BLaER1 treated with 17β-estradiol and CSF1 and Interleukin-3, amounts not matched to agents 10 nM and 100 nM (cell line): ENCODE measurements around the gene IFTAP.
"Not testable (repeated sequence)": the region's sequence is repeated elsewhere in the genome, so short reads cannot be mapped to it uniquely, and the experiment has no call there.

ENCODE experiments used
- H3K27ac ChIP-seq, 11 experiments: shearing (Covaris generic); formaldehyde crosslinking; 2 replicates each; pipeline ENCODE4 v1.8.1; 2022
- H3K27me3 ChIP-seq, 11 experiments: shearing (Covaris generic); formaldehyde crosslinking; 2 replicates each; pipeline ENCODE4 v1.8.1; 2022
- H3K36me3 ChIP-seq, 11 experiments: shearing (Covaris generic); formaldehyde crosslinking; 2 replicates each; pipeline ENCODE4 v1.8.1; 2022
- H3K4me1 ChIP-seq, 10 experiments: shearing (Covaris generic); formaldehyde crosslinking; 2 replicates each; pipeline ENCODE4 v1.8.1; 2022
- H3K4me2 ChIP-seq, 11 experiments: shearing (Covaris generic); formaldehyde crosslinking; 2 replicates each; pipeline ENCODE4 v1.8.1; 2022
- H3K4me3 ChIP-seq, 10 experiments: shearing (Covaris generic); formaldehyde crosslinking; 2 replicates each; pipeline ENCODE4 v1.8.1; 2022
- H3K9ac ChIP-seq, 11 experiments: shearing (Covaris generic); formaldehyde crosslinking; 2 replicates each; pipeline ENCODE4 v1.8.1; 2022
- H3K9me3 ChIP-seq, 11 experiments: shearing (Covaris generic); formaldehyde crosslinking; replicated peaks in 1 of 11; 2 replicates each; pipeline ENCODE4 v1.8.1; 2022
- H4K20me1 ChIP-seq, 11 experiments: shearing (Covaris generic); formaldehyde crosslinking; 2 replicates each; pipeline ENCODE4 v1.8.1; 2022
- Cebpa-rat ChIP-seq, 11 experiments: shearing (Covaris generic); IDR thresholded peaks; 2 replicates each; pipeline ENCODE4 v1.8.1; 2022

The IFTAP gene, protein sequence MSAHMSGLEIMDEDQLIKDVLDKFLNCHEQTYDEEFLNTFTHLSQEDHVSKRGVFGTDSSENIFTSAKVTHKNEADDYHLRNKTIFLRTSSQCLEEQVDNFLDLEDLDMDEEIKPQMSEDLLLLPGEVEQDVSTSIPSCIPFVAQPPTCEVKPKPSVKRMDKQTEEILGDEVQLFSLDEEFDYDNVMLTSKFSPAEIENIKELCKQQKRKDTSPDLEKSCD

DNA sequence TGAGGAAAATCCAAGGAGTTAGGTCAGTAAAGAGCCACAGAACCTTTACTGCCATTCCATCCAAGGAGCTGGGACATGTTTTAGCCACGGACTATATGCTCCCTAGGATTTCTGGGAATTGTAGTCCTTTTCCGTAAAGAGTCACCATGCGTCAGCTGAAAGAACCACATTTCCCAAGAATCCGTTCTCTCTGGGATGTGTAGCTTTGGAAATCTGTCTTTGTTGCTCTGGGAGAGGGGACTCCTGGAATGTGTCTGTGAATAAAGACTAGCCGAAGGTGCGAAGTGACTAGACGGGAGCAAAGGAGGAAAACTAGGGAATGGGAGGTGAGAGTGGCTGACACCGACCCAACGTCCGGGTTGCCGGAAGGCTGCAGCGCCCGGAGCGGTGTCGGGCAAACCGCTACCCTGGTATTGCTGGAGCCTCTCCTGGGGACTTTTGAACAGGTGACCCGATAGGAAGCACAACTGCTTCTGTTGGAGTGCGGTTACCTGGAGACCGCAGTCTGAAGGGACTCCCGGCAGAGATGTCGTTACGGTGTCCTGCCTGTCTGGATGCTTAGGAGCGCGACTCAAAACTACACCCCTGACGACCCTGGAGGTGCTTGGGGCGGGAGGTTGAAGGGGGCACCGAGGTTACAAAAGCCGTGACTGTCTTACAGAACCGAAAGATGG is at the start of gene IFTAP:
Gene IFTAP (plus strand): TSS at position 187 of the 674 bp plus-strand sequence. CDS start 15,602 bp downstream, outside the sequence.
- peak within 1 kb of the TSS; percentile 53 to 85 (median 72) for H3K9ac ChIP-seq
- peak within 1 kb of the TSS in 10 of 11 experiments; percentile 50 to 81 (median 74); a peak in 19 of 22 replicates for H3K27ac ChIP-seq
- H3K4me3 ChIP-seq = peak within 1 kb of the TSS; percentile 64 to 92 (median 70)
- H3K4me2 ChIP-seq = peak within 1 kb of the TSS; percentile 80 to 97 (median 90)
- H3K9me3 ChIP-seq = peaks cover 0 to 46% (median 0%) of the 10 kb centered on the region in 11 experiments; a peak in 9 of 22 replicates
- no peak for TF ChIP-seq Cebpa-rat (IDR thresholded peaks at IDR 0.05)
- no peaks in the 10 kb centered on the region for H3K27me3 ChIP-seq
- H3K4me1 ChIP-seq = peaks cover 38 to 96% (median 54%) of the 10 kb centered on the region in 10 experiments
- peaks cover 0 to 72% (median 12%) of the 10 kb centered on the region in 11 experiments; a peak in 10 of 22 replicates for H3K36me3 ChIP-seq
- no peaks in the 10 kb centered on the region; a peak in 1 of 22 replicates for H4K20me1 ChIP-seq

DNA sequence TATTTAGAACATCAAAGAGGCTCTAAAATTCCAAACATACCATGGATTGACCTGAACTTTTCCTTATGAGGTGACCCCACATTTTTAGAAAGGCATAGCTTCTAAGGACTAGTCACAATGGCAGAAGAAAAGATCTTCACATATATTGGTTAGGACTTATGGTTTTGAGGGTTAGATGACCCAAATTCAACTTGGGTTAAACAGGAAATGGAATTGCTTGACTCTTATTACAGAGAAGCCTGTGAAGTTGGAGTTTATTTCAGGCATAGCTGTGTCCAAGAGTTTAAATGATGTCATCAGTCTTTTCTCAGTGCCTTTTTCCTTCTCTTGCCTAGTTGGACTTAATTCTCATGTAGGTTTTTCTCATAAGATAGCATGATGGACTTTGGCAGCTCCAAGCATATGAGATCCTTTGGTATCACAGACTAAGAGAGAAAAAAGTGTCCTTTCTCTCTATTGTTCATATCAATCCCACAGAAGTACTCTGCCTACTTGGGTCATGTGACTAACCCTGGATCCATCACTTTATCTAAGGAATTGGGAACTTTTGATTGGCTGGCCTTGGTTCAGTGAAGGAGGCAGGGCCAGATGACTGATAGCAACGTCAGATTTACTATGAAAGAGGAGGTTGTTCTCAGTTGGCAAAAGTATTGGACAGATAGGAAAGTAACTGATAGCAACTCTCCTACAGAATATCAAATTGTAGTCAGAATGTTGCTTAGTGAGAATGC is 43.8 kb upstream of the IFTAP start:
- no peaks in the 10 kb centered on the region for H3K36me3 ChIP-seq
- H4K20me1 ChIP-seq = no peaks in the 10 kb centered on the region
- peaks cover 0 to 24% (median 8%) of the 10 kb centered on the region in 11 experiments; a peak in 11 of 22 replicates for H3K9me3 ChIP-seq
- no peak overlapping the region for H3K4me3 ChIP-seq
- no peaks in the 10 kb centered on the region for H3K4me1 ChIP-seq
- TF ChIP-seq Cebpa-rat (IDR thresholded peaks at IDR 0.05) = no peak
- H3K27ac ChIP-seq = no peak overlapping the region
- H3K27me3 ChIP-seq = no peaks in the 10 kb centered on the region
- no peak overlapping the region for H3K4me2 ChIP-seq
- H3K9ac ChIP-seq = no peak overlapping the region

DNA sequence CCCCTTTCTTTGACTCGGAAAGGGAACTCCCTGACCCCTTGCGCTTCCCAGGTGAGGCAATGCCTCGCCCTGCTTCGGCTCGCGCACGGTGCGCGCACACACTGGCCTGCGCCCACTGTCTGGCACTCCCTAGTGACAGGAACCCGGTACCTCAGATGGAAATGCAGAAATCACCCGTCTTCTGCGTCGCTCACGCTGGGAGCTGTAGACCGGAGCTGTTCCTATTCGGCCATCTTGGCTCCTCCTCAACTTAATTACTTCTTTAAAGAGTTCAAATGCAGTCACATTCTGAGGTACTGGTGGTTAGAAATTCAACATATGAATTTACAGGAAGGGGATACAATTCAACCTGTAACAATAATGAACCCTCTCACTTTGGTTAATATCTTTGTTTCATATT is 36.9 kb upstream of the IFTAP start:
- not testable (repeated sequence) for H3K4me3 ChIP-seq, H3K27me3 ChIP-seq, H4K20me1 ChIP-seq, H3K4me1 ChIP-seq, H3K4me2 ChIP-seq, H3K27ac ChIP-seq, H3K36me3 ChIP-seq, H3K9ac ChIP-seq
- peaks cover 18 to 39% (median 33%) of the 10 kb centered on the region in 11 experiments for H3K9me3 ChIP-seq

DNA sequence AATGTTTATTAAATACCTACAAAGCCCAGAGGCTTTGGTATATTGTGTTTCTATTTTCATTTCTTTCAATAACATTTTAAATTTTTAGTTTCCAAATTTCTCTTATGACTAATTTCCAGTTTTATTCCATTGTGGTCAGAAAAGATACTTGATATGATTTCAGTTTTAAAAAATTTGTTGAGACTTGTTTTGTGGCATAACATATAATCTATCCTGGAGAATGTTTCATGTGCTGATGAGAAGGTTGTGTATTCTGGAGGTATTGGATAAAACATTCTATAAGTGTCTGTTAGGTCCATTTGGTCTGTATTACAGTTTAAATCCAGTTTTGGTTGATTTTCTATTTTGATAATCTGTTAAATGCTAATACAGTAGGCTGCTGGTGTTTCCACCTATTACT is 36.3 kb upstream of the IFTAP start:
- no peak overlapping the region for H3K27ac ChIP-seq
- no peak overlapping the region for H3K4me2 ChIP-seq
- no peaks in the 10 kb centered on the region for H3K4me1 ChIP-seq
- no peak for TF ChIP-seq Cebpa-rat (IDR thresholded peaks at IDR 0.05)
- H3K9me3 ChIP-seq = peaks cover 18 to 39% (median 33%) of the 10 kb centered on the region in 11 experiments
- H4K20me1 ChIP-seq = no peaks in the 10 kb centered on the region
- no peak overlapping the region for H3K9ac ChIP-seq
- H3K36me3 ChIP-seq = peaks cover 0 to 5% (median 0%) of the 10 kb centered on the region in 11 experiments; a peak in 2 of 22 replicates
- no peak overlapping the region for H3K4me3 ChIP-seq
- no peaks in the 10 kb centered on the region for H3K27me3 ChIP-seq

DNA sequence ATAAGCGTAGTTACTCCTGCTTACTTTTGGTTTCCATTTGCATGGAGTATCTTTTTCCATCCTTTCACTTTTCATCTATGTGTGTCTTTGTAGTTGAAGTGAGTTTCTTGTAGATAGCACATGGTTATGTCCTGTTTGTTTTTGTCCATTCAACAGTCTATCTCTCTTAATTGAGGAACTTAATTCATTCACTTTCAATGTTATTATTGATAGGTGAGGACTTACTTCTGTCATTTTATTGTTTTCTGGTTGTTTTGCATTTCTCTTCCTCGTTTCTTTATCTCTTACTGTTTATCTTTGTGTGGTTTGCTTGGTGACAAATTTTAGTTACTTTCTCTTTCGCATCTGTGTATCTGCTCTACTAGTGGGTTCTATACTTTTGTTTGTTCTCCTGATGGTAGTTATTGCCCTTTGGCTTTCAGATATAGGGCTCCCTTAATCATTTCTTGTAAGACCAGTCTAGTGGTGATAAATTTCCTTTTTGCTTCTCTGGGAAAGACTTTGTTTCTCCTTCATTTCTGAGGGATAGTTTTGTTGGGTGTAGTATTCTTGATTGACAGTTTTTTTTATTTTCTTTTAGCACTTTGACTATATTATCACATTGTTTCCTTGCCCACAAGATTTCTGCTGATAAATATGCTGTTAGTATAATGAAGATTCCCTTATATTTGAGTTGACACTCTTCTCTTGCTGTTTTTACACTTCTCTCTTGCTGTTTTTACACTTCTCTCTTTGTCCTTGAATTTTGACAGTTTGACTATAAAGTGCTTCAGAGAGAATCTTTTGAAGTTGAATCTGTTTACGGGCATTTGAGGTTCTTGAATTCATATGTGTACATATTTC is 35.5 kb upstream of the IFTAP start:
- no peak for TF ChIP-seq Cebpa-rat (IDR thresholded peaks at IDR 0.05)
- H3K9me3 ChIP-seq = peaks cover 18 to 39% (median 33%) of the 10 kb centered on the region in 11 experiments
- no peak overlapping the region for H3K9ac ChIP-seq
- H3K4me3 ChIP-seq = no peak overlapping the region
- H4K20me1 ChIP-seq = no peaks in the 10 kb centered on the region
- no peaks in the 10 kb centered on the region for H3K4me1 ChIP-seq
- H3K4me2 ChIP-seq = no peak overlapping the region
- H3K27me3 ChIP-seq = no peaks in the 10 kb centered on the region
- peaks cover 0 to 5% (median 0%) of the 10 kb centered on the region in 11 experiments; a peak in 2 of 22 replicates for H3K36me3 ChIP-seq
- no peak overlapping the region; a peak in 1 of 22 replicates for H3K27ac ChIP-seq

DNA sequence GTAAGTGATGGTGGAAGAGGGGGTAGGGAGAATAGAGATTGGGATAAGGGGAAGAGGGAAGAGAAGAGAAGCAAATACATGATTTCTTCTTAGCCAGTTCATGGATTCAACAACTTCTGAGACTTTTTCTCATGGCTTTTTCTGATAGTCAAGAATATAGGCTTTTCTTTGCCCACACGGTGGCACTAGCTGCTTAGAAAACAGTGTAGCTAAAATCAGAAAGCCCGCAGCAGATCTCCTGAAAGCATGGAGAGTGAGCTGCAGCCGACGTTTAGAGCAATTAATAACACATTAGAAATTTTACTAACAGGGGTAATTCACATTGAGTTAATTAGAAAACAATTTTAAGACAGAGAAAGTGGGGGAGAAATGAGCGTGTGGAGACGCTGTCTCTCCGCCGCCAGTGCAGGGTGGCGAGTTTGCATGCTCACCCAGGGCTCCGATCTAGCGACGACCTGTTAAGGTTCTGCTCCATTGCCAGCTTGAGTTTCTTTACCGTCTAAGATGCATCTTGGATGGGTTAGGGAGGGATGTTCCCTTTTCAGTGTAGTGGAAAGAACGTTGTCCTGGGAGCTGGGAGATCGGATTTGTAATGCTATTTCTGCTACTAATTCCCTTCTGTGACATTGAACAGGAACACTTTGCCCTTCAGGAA is 29.8 kb upstream of the IFTAP start:
- Histone ChIP-seq H3K27me3 (no peaks in the 10 kb centered on the region; a peak in 1 of 22 replicates), H3K4me1 (peaks cover 6 to 49% (median 40%) of the 10 kb centered on the region in 10 experiments; a peak in 18 of 20 replicates), H3K27ac (no peak overlapping the region), H3K4me2 (peak overlapping the region; percentile 74 to 98 (median 86)), H4K20me1 (no peaks in the 10 kb centered on the region), H3K4me3 (peak overlapping the region; percentile 44 to 69 (median 52)), H3K36me3 (peaks cover 0 to 5% (median 0%) of the 10 kb centered on the region in 11 experiments; a peak in 2 of 22 replicates), H3K9ac (peak overlapping the region; percentile 11 to 60 (median 36); a peak in 16 of 22 replicates), H3K9me3 (peaks cover 13 to 18% (median 17%) of the 10 kb centered on the region in 11 experiments)
- TF ChIP-seq Cebpa-rat (IDR thresholded peaks at IDR 0.05) = no peak

DNA sequence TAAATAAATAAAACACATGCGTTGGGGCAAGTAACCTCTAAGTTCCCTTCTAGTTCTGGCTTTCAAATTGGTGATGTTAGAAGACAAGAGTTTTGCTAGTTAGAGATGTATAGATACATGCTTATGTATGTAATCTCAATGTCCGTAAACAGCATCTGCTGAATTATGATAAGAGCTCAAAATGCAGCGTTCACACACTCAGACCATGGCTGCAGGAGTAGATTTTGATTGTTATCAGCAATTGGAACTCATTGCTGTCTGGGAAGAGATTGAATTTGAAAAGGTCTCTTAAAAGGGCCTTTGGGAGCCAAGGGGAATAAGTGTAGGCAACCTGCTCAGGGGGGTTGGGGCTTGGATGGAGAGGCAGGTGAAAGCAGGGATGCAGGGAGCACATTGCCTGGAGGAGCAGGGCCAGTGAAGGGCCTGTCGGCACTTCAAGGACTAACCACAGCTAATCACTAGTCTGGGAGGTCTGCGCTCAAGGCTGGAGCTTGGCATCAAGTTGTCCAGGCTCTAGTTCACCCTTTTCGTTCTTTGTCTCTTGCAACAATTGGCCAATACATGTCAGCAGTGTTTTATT is 29.2 kb upstream of the IFTAP start:
- H3K9ac ChIP-seq = peak overlapping the region in 10 of 11 experiments; percentile 11 to 60 (median 37); a peak in 12 of 22 replicates
- peak overlapping the region; percentile 74 to 98 (median 86) for H3K4me2 ChIP-seq

More for the DNA sequence above, 29.2 kb upstream of the IFTAP start:
- Histone ChIP-seq H3K36me3 (peaks cover 0 to 3% (median 0%) of the 10 kb centered on the region in 11 experiments; a peak in 2 of 22 replicates), H3K9me3 (peaks cover 6 to 11% (median 10%) of the 10 kb centered on the region in 11 experiments), H3K4me1 (peaks cover 6 to 55% (median 42%) of the 10 kb centered on the region in 10 experiments; a peak in 18 of 20 replicates), H3K27ac (0 out of 22 replicates have a peak overlapping the region, but pooled peaks of 1 of the 11 experiments have one; percentile 15), H3K27me3 (no peaks in the 10 kb centered on the region; a peak in 1 of 22 replicates), H3K4me3 (peak overlapping the region; percentile 44 to 69 (median 52); a peak in 19 of 20 replicates), H4K20me1 (no peaks in the 10 kb centered on the region)
- no peak for TF ChIP-seq Cebpa-rat (IDR thresholded peaks at IDR 0.05)
